A549 (cell line): ENCODE results near the gene GPX5. TPM values are rescaled to one million over a fixed set of nuclear protein-coding genes. Genes with fewer than 3 reads are reported as not detected.

Experiments
- ATAC-seq, 2 experiments: fragments of 200-7000 bp in 1 of 2; fragments of >200 bp in 1 of 2; cut with Nextera tagmentation in 1 of 2; cut with Tn5 transposase in 1 of 2; 3 replicates each; pipeline versions ENCODE4 v1.8.0 to v1.9.1; 2018 to 2020; ENCODE audit warnings: mild to moderate bottlenecking in 1 of 2, moderate library complexity in 1 of 2
- CTCF ChIA-PET: fragments of 300-600 bp; sonication (Branson Sonifier 250); formaldehyde crosslinking; extraction: SDS; loops from one replicate; lab custom pipeline; 2021; ENCODE audit warnings: antibody characterized with exemption, inconsistent platforms; lab: Yijun Ruan, JAX
- POLR2A ChIA-PET: fragments of 350-600 bp; formaldehyde crosslinking; extraction: SDS; loops from one replicate; lab custom pipeline; 2021; ENCODE audit warnings: antibody characterized with exemption, inconsistent platforms; lab: Yijun Ruan, JAX
- DNase-seq, 2 experiments: peaks; one replicate each; pipeline versions ENCODE4 v3.0.0 to v3.0.0-alpha.2; 2011 to 2016; ENCODE audit warnings: low read depth in 1 of 2, low spot score in 1 of 2
- FAIRE-seq: peaks from 2 replicates; lab custom pipeline; 2011; peaks lifted over from hg19 to GRCh38; lab: Jason Lieb, UNC
- H3K27ac ChIP-seq, 2 experiments: fragments of >200 bp; sonication (Bioruptor Twin); formaldehyde crosslinking; 3 replicates each; pipeline ENCODE4 v1.5.1; 2016 to 2017
- H3K4me1 ChIP-seq: fragments of >200 bp; sonication (Bioruptor Twin); formaldehyde crosslinking; 3 replicates; pipeline ENCODE4 v1.6.1; 2016
- H3K4me2 ChIP-seq: fragments of >200 bp; sonication (Bioruptor Twin); formaldehyde crosslinking; 3 replicates; pipeline ENCODE4 v1.6.1; 2016
- H3K4me3 ChIP-seq: fragments of >200 bp; sonication (Bioruptor Twin); formaldehyde crosslinking; 3 replicates; pipeline ENCODE4 v1.5.1; 2016
- H3K9me3 ChIP-seq: fragments of >200 bp; sonication (Bioruptor Twin); formaldehyde crosslinking; 3 replicates; pipeline ENCODE4 v1.6.1; 2016
- BHLHE40 ChIP-seq: IDR thresholded peaks from 2 replicates; pipeline ENCODE4 v1.6.1; 2012; ENCODE audit warnings: low read depth, low read length, inconsistent platforms
- CBX2 ChIP-seq: fragments of 200-600 bp; sonication (generic); IDR thresholded peaks from 2 replicates; pipeline ENCODE4 v1.6.1; 2016; ENCODE audit warnings: low read depth, mild to moderate bottlenecking, borderline replicate concordance
- CHD2 ChIP-seq: fragments of 150-350 bp; IDR thresholded peaks from 2 replicates; pipeline ENCODE4 v1.6.1; 2014; ENCODE audit warnings: low read length; ENCODE audit not compliant: partially characterized antibody
- E2F6 ChIP-seq: IDR thresholded peaks from 2 replicates; pipeline ENCODE4 v1.6.1; 2012; ENCODE audit warnings: low read depth, borderline replicate concordance
- EHF ChIP-seq: fragments of 250-450 bp; sonication (Bioruptor Pico); IDR thresholded peaks from 2 replicates; pipeline ENCODE4 v1.5.0; 2020; ENCODE audit warnings: mild to moderate bottlenecking
- FOSL2 ChIP-seq, 2 experiments: fragments of 450-650 bp in 1 of 2; fragments of >200 bp in 1 of 2; sonication (Bioruptor Twin) in 1 of 2; formaldehyde crosslinking; IDR thresholded peaks; 2 replicates each; pipeline versions ENCODE4 v1.5.0 to v1.6.1; 2016 to 2020; ENCODE audit warnings: mild to moderate bottlenecking in 1 of 2, moderate library complexity in 1 of 2
- HDAC2 ChIP-seq: fragments of 200-600 bp; sonication (generic); IDR thresholded peaks from 2 replicates; pipeline ENCODE4 v1.6.1; 2016
- HES2 ChIP-seq: fragments of >200 bp; sonication (Bioruptor Twin); formaldehyde crosslinking; IDR thresholded peaks from 2 replicates; pipeline ENCODE4 v1.6.1; 2016
- HMGXB4 ChIP-seq: fragments of 250-450 bp; sonication (Bioruptor Pico); IDR thresholded peaks from 2 replicates; pipeline ENCODE4 v1.5.0; 2021; ENCODE audit warnings: mild to moderate bottlenecking, moderate library complexity, borderline replicate concordance
- HOXA7 ChIP-seq: fragments of 250-450 bp; sonication (Bioruptor Pico); IDR thresholded peaks from 2 replicates; pipeline ENCODE4 v1.5.0; 2020; ENCODE audit warnings: mild to moderate bottlenecking, moderate library complexity
- MAX ChIP-seq: IDR thresholded peaks from 2 replicates; pipeline ENCODE4 v1.6.1; 2012
- MAZ ChIP-seq: fragments of 150-350 bp; IDR thresholded peaks from 2 replicates; pipeline ENCODE4 v1.6.1; 2014; ENCODE audit warnings: antibody characterized with exemption, low read depth, low read length, borderline replicate concordance
- MYC ChIP-seq: IDR thresholded peaks from 2 replicates; pipeline ENCODE4 v1.6.1; 2012; ENCODE audit warnings: mild to moderate bottlenecking, inconsistent platforms, low read length, improper control_type of control experiment, borderline replicate concordance
- NFE2L2 ChIP-seq: fragments of 150-350 bp; conservative IDR thresholded peaks from 2 replicates; pipeline ENCODE4 v1.6.1; 2014; ENCODE audit warnings: low read length
- NR3C1 ChIP-seq: fragments of >200 bp; sonication (Bioruptor Twin); formaldehyde crosslinking; IDR thresholded peaks from 3 replicates; pipeline ENCODE4 v1.6.1; 2017
- PBX3 ChIP-seq: IDR thresholded peaks from 2 replicates; pipeline ENCODE4 v1.6.1; 2012
- PHF8 ChIP-seq: fragments of 200-600 bp; sonication (generic); IDR thresholded peaks from 2 replicates; pipeline ENCODE4 v1.6.1; 2016; ENCODE audit warnings: low read depth, mild to moderate bottlenecking, antibody characterized with exemption, moderate library complexity, borderline replicate concordance
- POLR2A ChIP-seq: IDR thresholded peaks from 2 replicates; pipeline ENCODE4 v1.6.1; 2012; ENCODE audit warnings: mild to moderate bottlenecking, low read length
- REST ChIP-seq: fragments of 200-600 bp; sonication (generic); IDR thresholded peaks from 2 replicates; pipeline ENCODE4 v1.6.1; 2016; ENCODE audit warnings: antibody characterized with exemption, mild to moderate bottlenecking, moderate library complexity
- RFX5 ChIP-seq: fragments of 450-650 bp; IDR thresholded peaks from 2 replicates; pipeline ENCODE4 v1.7.1; 2014; ENCODE audit warnings: antibody characterized with exemption, mild to moderate bottlenecking, moderate library complexity
- SREBF2 ChIP-seq: fragments of 450-650 bp; IDR thresholded peaks from 2 replicates; pipeline ENCODE4 v1.6.1; 2014; ENCODE audit warnings: mild to moderate bottlenecking, moderate library complexity
- TFCP2L1 ChIP-seq: fragments of 250-450 bp; sonication (Bioruptor Pico); IDR thresholded peaks from 2 replicates; pipeline ENCODE4 v1.5.0; 2021; ENCODE audit warnings: mild to moderate bottlenecking
- TP53 ChIP-seq: fragments of 250-450 bp; sonication (Bioruptor Pico); IDR thresholded peaks from 2 replicates; pipeline ENCODE4 v1.5.0; 2021; ENCODE audit warnings: mild to moderate bottlenecking, moderate library complexity
- USF2 ChIP-seq: fragments of 450-650 bp; IDR thresholded peaks from 2 replicates; pipeline ENCODE4 v1.6.1; 2014; ENCODE audit warnings: antibody characterized with exemption
- ZFP36 ChIP-seq: fragments of 450-650 bp; IDR thresholded peaks from 2 replicates; pipeline ENCODE4 v1.6.1; 2014; ENCODE audit warnings: borderline replicate concordance; ENCODE audit not compliant: partially characterized antibody
- WGBS: methylation state at CpG from one replicate; pipeline ENCODE4 v1.1.6; 2017; ENCODE audit errors: missing lambda C conversion rate; 5-methylcytosine and 5-hydroxymethylcytosine counted together
- polyA plus RNA-seq, 4 experiments: library from polyadenylated mRNA; depleted of rRNA in 3 of 4; stranded (reverse); fragments of >200 nt; fragmentation: RNase III in 1 of 4; extraction: RNeasy Plus Mini Kit Qiagen cat#74134 plus additional on column Dnase treatment in 1 of 4; gene quantifications; 2 replicates in 3 of 4; 3 replicates in 1 of 4; pipeline ENCODE4 v1.2.3, GENCODE V29; 2011 to 2017

Gene GPX5
- polyA plus RNA-seq, 2 of the 4 experiments (the other 2 are of a cell fraction): not detected

GRCh38 chr6:28489366-28490204 is 36.1 kb upstream of the GPX5 start:
- ATAC-seq: peak; percentile 96 to 98
- DNase-seq: peak; percentile 73 to 91
- Histone ChIP-seq H3K4me3 (peak overlapping the region; percentile 62), H3K4me1 (peaks cover 4% of the 10 kb centered on the region; the same call in 2 of the 3 replicates), H3K27ac (peak overlapping the region; percentile 85 to 93), H3K4me2 (peak overlapping the region; percentile 93), H3K9me3 (no peaks in the 10 kb centered on the region)
- CTCF ChIA-PET: no interaction called here
- POLR2A ChIA-PET: interaction anchor here (0.5 to 1.5 kb wide), 15 partner anchors 15 to 1238 kb away, joined by 3 to 14 read pairs (median 3); a partner anchor contains a TSS
- no peak for FAIRE-seq
- TF ChIP-seq EHF (no peak), MYC (no peak), HDAC2 (no peak), E2F6 (0 out of 2 replicates have a peak, but pooled peaks have one; percentile 31), HOXA7 (CRISPR knock-in tag) (no peak), USF2 (peak; percentile 86), HES2 (no peak), PHF8 (peak; percentile 58), SREBF2 (no peak), HMGXB4 (CRISPR knock-in tag) (0 out of 2 replicates have a peak, but pooled peaks have one; percentile 2), REST (no peak), MAX (peak; percentile 52; the same call in 1 of the 2 replicates), CBX2 (no peak), NR3C1 (no peak), BHLHE40 (no peak), POLR2A (peak; percentile 53)
- 4% methylated on average over 16 of the region's 40 CpGs for WGBS

- DNase-seq: no peak
- H3K27ac ChIP-seq: peak overlapping the region; percentile 85 to 93
- TF ChIP-seq PBX3: no peak
- TF ChIP-seq SREBF2: no peak
- no peak for TF ChIP-seq TP53 (CRISPR knock-in tag)
- no peak for TF ChIP-seq POLR2A
- no peak for TF ChIP-seq RFX5
- no peak for TF ChIP-seq CHD2
- TF ChIP-seq NFE2L2: no peak
- no peak for TF ChIP-seq HDAC2
- no peak for TF ChIP-seq TFCP2L1 (CRISPR knock-in tag)
- no peak for TF ChIP-seq FOSL2 (IDR thresholded peaks at IDR 0.05)
- TF ChIP-seq FOSL2 (CRISPR knock-in tag; IDR thresholded peaks at IDR 0.05): no peak
- no peak for TF ChIP-seq HES2
- TF ChIP-seq BHLHE40: no peak
- no peak for TF ChIP-seq MAZ
- TF ChIP-seq ZFP36: no peak
Measured at GRCh38 chr6:28490205-28490890, 35.3 kb upstream of the GPX5 start.

More at GRCh38 chr6:28490205-28490890, 35.3 kb upstream of the GPX5 start:
- H3K4me1 ChIP-seq: peaks cover 4% of the 10 kb centered on the region; the same call in 2 of the 3 replicates
- ChIA-PET CTCF (no interaction called here), POLR2A (no interaction called here)
- H3K4me3 ChIP-seq: peak overlapping the region; percentile 62
- WGBS: 18% methylated on average over 23 of the region's 23 CpGs
- H3K4me2 ChIP-seq: peak overlapping the region; percentile 93
- H3K9me3 ChIP-seq: no peaks in the 10 kb centered on the region
- ATAC-seq: peak; percentile 51 to 62; a peak in 5 of 6 replicates
- FAIRE-seq: no peak
